Measurements from ENCODE around the gene ORC3.
A peak's percentile ranks its signal among the peaks of the same experiment; 100 is the strongest.

ORC3 gene

DNA sequence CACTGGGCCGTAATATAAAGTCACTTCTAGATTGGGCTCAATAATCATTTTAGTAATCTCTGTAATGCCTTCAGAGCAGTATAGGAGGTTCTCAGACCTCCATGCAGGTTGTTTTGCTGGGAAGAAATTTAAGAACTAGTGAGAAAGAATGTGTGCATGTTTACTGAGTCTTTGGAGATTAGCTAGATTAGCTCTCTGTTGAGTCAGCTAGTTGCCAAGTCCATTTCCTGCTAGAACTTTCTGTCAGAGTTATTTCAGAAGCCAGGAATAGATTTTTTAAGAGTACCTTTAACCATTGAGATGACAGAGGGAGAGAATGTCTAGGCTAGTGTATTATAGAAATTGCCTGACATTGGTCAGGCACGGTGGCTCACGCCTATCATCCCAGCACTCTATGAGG, 33.3 kb downstream of the ORC3 start:
- Histone ChIP-seq H3K9me3 (no peaks in the 10 kb centered on the region), H3K27ac (no peak overlapping the region), H3K27me3 (no peaks in the 10 kb centered on the region), H3K36me3 (peaks cover 24% of the 10 kb centered on the region), H3K4me1 (ENCODE audit: control insufficient read depth in 1 of 2, insufficient read depth in 1 of 2, low read depth in 1 of 2, low read length in 1 of 2) (no peaks in the 10 kb centered on the region), H3K4me3 (ENCODE audit: low read depth in 1 of 2, low read length in 1 of 2) (no peak overlapping the region)
- TF ChIP-seq, protein P1, sequence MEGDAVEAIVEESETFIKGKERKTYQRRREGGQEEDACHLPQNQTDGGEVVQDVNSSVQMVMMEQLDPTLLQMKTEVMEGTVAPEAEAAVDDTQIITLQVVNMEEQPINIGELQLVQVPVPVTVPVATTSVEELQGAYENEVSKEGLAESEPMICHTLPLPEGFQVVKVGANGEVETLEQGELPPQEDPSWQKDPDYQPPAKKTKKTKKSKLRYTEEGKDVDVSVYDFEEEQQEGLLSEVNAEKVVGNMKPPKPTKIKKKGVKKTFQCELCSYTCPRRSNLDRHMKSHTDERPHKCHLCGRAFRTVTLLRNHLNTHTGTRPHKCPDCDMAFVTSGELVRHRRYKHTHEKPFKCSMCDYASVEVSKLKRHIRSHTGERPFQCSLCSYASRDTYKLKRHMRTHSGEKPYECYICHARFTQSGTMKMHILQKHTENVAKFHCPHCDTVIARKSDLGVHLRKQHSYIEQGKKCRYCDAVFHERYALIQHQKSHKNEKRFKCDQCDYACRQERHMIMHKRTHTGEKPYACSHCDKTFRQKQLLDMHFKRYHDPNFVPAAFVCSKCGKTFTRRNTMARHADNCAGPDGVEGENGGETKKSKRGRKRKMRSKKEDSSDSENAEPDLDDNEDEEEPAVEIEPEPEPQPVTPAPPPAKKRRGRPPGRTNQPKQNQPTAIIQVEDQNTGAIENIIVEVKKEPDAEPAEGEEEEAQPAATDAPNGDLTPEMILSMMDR (IDR thresholded peaks at IDR 0.05) = no peak

DNA sequence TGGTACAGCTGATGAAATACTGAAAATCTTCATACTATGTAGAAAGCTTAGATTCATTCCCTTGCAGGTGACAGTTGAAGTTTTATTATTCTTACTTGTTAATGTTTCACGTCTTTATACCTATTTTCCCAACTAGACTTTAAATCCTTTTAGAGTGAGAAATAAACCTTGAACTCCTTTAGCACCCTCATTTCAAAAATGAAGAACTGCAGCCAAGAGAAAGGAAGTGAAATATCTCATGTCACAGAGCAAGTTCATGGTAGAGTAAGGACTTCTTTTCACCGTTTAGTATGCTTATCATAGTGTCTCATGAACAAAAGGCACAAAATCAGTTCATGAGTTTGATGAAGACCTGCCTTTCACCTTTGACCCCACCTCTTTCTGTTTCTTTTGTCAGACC, 38.5 kb downstream of the ORC3 start:
- H3K4me3 ChIP-seq (ENCODE audit: low read depth in 1 of 2, low read length in 1 of 2) = no peak overlapping the region
- H3K27me3 ChIP-seq = no peaks in the 10 kb centered on the region
- H3K36me3 ChIP-seq = peaks cover 11% of the 10 kb centered on the region
- no peaks in the 10 kb centered on the region for H3K9me3 ChIP-seq
- TF ChIP-seq, protein P1 (IDR thresholded peaks at IDR 0.05) = no peak
- peak overlapping the region; percentile 29 for H3K27ac ChIP-seq
- no peaks in the 10 kb centered on the region for H3K4me1 ChIP-seq (ENCODE audit: control insufficient read depth in 1 of 2, insufficient read depth in 1 of 2, low read depth in 1 of 2, low read length in 1 of 2)

DNA sequence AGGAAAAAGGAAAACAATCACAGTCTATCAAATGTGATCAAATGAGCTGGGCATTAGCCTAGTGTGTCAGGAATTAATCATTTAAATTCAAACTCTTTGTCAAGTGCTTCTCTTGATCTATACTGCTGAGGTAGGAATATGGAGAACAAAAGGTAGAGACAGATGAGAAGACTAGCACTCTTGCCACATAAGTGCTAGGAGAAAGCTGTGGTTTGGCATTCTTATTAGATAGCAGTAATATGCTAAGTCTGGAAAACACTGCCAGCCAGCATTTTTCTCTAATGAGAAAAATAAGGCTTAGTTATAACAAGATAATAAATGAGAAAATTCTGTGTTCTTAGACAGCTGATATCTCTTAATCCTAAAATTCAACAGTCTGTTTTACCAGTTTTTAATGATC, 38.9 kb downstream of the ORC3 start:
- no peaks in the 10 kb centered on the region for H3K4me1 ChIP-seq (ENCODE audit: control insufficient read depth in 1 of 2, insufficient read depth in 1 of 2, low read depth in 1 of 2, low read length in 1 of 2)
- TF ChIP-seq, protein P1 (IDR thresholded peaks at IDR 0.05) = no peak

DNA sequence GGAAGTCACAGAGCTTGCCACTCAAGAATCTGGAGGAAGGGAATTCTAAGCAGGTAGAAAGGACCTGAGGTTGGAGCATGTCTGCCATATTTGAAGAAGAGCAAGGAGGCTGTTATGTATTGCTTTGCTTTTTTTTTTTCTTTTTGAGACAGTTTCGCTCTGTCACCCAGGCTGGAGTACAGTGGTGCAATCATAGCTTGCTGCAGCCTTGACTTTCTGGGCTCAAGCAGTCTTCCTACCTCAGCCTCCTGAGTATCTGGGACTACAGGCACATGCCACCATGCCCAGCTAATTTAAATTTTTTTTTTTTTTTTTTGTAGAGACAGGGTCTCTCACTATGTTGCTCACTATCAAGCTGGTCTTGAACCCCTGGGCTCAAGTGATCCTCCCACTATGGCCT, 40.8 kb downstream of the ORC3 start:
- no peaks in the 10 kb centered on the region for H3K27me3 ChIP-seq

More for the DNA sequence above, 38.9 kb downstream of the ORC3 start:
- Histone ChIP-seq H3K9me3 (no peaks in the 10 kb centered on the region), H3K36me3 (peaks cover 8% of the 10 kb centered on the region), H3K27me3 (no peaks in the 10 kb centered on the region), H3K4me3 (ENCODE audit: low read depth in 1 of 2, low read length in 1 of 2) (no peak overlapping the region), H3K27ac (peak overlapping the region; percentile 29)

DNA sequence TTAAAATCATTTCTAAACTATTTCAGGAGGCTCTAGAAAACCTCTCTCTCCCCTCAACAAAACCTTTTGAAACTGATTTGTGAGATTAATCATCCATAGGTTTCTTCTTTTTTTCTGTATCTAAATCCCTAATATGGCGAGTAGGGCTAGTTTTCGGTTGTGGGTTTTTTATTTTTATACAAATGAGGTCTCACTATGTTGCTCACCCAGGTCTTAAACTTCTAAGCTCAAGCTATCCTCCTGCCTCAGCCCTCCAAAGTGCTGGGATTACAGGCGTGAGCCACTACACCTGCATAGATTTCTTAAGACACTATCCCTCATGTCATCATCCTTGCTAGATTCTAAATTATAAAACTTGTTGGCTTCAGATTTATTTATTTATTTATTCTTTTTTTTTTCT, 43.9 kb downstream of the ORC3 start:
- Histone ChIP-seq H3K4me1 (ENCODE audit: control insufficient read depth in 1 of 2, insufficient read depth in 1 of 2, low read depth in 1 of 2, low read length in 1 of 2) (no peaks in the 10 kb centered on the region), H3K27me3 (no peaks in the 10 kb centered on the region), H3K4me3 (ENCODE audit: low read depth in 1 of 2, low read length in 1 of 2) (no peak overlapping the region), H3K9me3 (no peaks in the 10 kb centered on the region), H3K27ac (no peak overlapping the region), H3K36me3 (peaks cover 35% of the 10 kb centered on the region)
- TF ChIP-seq, protein P1 (IDR thresholded peaks at IDR 0.05) = no peak

More for the DNA sequence above, 40.8 kb downstream of the ORC3 start:
- Histone ChIP-seq H3K36me3 (peaks cover 16% of the 10 kb centered on the region), H3K9me3 (no peaks in the 10 kb centered on the region), H3K4me1 (ENCODE audit: control insufficient read depth in 1 of 2, insufficient read depth in 1 of 2, low read depth in 1 of 2, low read length in 1 of 2) (no peaks in the 10 kb centered on the region), H3K27ac (no peak overlapping the region), H3K4me3 (ENCODE audit: low read depth in 1 of 2, low read length in 1 of 2) (no peak overlapping the region)
- TF ChIP-seq, protein P1 (IDR thresholded peaks at IDR 0.05) = no peak

DNA sequence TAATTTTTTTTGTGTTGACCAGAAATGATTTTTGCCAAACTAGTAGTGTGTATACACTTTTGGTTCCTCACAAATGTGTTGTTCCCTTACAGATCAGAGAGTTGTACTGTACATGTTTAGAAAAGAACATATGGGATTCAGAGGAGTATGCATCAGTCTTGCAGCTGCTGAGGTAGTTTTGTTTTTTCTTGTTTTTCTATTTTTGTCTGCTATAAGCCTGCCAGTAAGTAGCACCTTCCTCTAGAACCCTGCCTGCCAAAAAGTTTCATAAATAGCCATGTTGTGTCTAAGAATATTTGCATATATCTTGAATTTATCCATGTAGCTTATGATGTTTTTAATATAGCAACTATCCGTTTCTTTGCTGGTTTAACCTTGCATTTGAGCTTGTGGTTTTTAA, 46.4 kb downstream of the ORC3 start:
- TF ChIP-seq, protein P1 (IDR thresholded peaks at IDR 0.05) = no peak
- no peaks in the 10 kb centered on the region for H3K27me3 ChIP-seq
- H3K9me3 ChIP-seq = no peaks in the 10 kb centered on the region
- H3K4me1 ChIP-seq (ENCODE audit: control insufficient read depth in 1 of 2, insufficient read depth in 1 of 2, low read depth in 1 of 2, low read length in 1 of 2) = no peaks in the 10 kb centered on the region
- peaks cover 34% of the 10 kb centered on the region for H3K36me3 ChIP-seq
- H3K27ac ChIP-seq = no peak overlapping the region
- no peak overlapping the region for H3K4me3 ChIP-seq (ENCODE audit: low read depth in 1 of 2, low read length in 1 of 2)
